Right kidney (tissue), 1 donor: ENCODE data around the gene PDPR.
A peak's percentile ranks its signal among the peaks of the same experiment; 100 is the strongest.
"Not testable (repeated sequence)": the region's sequence is repeated elsewhere in the genome, so short reads cannot be mapped to it uniquely, and the experiment has no call there.

Source experiments
- DNase-seq: peaks from one replicate; pipeline ENCODE4 v3.0.0-alpha.2; 2016

The PDPR gene

GRCh38 chr16:70161350-70161749, 47.2 kb downstream of the PDPR start:
- no peak for DNase-seq

- no peak for DNase-seq
Measured at GRCh38 chr16:70162041-70162451, 47.9 kb downstream of the PDPR start.

- no peak for DNase-seq
Measured at GRCh38 chr16:70163596-70163995, 49.5 kb downstream of the PDPR start.

- not testable (repeated sequence) for DNase-seq
Measured at GRCh38 chr16:70166688-70167087, 52.6 kb downstream of the PDPR start.

- DNase-seq: peak; percentile 29
Measured at GRCh38 chr16:70173212-70173837, 59.2 kb downstream of the PDPR start, which contains the start of gene CLEC18C. TSS of gene CLEC18C (plus strand) at chr16:70173787. CDS start at chr16:70174279, 492 bp downstream.

- DNase-seq: not testable (repeated sequence)
Measured at GRCh38 chr16:70173916-70174315, 59.8 kb downstream of the PDPR start.

GRCh38 chr16:70174387-70174932, 60.3 kb downstream of the PDPR start:
- DNase-seq: not testable (repeated sequence)

GRCh38 chr16:70187858-70188607, 73.9 kb downstream of the PDPR start:
- not testable (repeated sequence) for DNase-seq

- DNase-seq: peak; percentile 58
Measured at GRCh38 chr16:70188608-70188915, 74.4 kb downstream of the PDPR start.

- not testable (repeated sequence) for DNase-seq
Measured at GRCh38 chr16:70190574-70190973, 76.4 kb downstream of the PDPR start.

GRCh38 chr16:70196683-70197300, 82.7 kb downstream of the PDPR start:
- DNase-seq: not testable (repeated sequence)

- DNase-seq: not testable (repeated sequence)
Measured at GRCh38 chr16:70197611-70198010, 83.5 kb downstream of the PDPR start.

GRCh38 chr16:70198230-70198629, 84.1 kb downstream of the PDPR start:
- not testable (repeated sequence) for DNase-seq

GRCh38 chr16:70198666-70199065, 84.5 kb downstream of the PDPR start:
- DNase-seq: peak; percentile 7

GRCh38 chr16:70199170-70199569, 85.0 kb downstream of the PDPR start:
- not testable (repeated sequence) for DNase-seq

GRCh38 chr16:70200063-70200462, 85.9 kb downstream of the PDPR start:
- DNase-seq: not testable (repeated sequence)

- DNase-seq: not testable (repeated sequence)
Measured at GRCh38 chr16:70203508-70203907, 89.4 kb downstream of the PDPR start.

- not testable (repeated sequence) for DNase-seq
Measured at GRCh38 chr16:70204010-70204409, 89.9 kb downstream of the PDPR start.

- DNase-seq: not testable (repeated sequence)
Measured at GRCh38 chr16:70204668-70205405, 90.7 kb downstream of the PDPR start.

GRCh38 chr16:70206382-70206781, 92.2 kb downstream of the PDPR start:
- DNase-seq: not testable (repeated sequence)
